H1 (cell line): Measurements from ENCODE around the gene COL27A1. TPM values are rescaled to one million over a fixed set of nuclear protein-coding genes. Genes with fewer than 3 reads are reported as not detected.

Experiments
- CTCF ChIA-PET: fragments of 300-600 bp; sonication (Branson Sonifier 250); formaldehyde crosslinking; loops from one replicate; lab custom pipeline; 2021; ENCODE audit not compliant: partially characterized antibody; lab: Charles Lee
- POLR2A ChIA-PET: fragments of 300-600 bp; sonication (Branson Sonifier 250); formaldehyde crosslinking; loops from one replicate; lab custom pipeline; 2021; ENCODE audit warnings: inconsistent platforms; ENCODE audit not compliant: partially characterized antibody; lab: Charles Lee
- DNase-seq, 2 experiments: peaks; one replicate each; pipeline versions ENCODE4 v3.0.0 to v3.0.0-alpha.2; 2010 to 2022; ENCODE audit warnings: low spot score in 2 of 2, low read depth in 1 of 2, mixed read lengths in 1 of 2
- FAIRE-seq: peaks from 2 replicates; lab custom pipeline; 2011; peaks lifted over from hg19 to GRCh38; lab: Jason Lieb, UNC
- H2AFZ ChIP-seq: 2 replicates; pipeline ENCODE4 v1.8.1; 2012; ENCODE audit warnings: low read length, inconsistent platforms
- H2AK5ac ChIP-seq: 2 replicates; pipeline ENCODE4 v1.6.1; 2013; ENCODE audit warnings: low read depth, low read length
- H2BK120ac ChIP-seq: replicated peaks from 2 replicates; pipeline ENCODE3; 2013; ENCODE audit warnings: low read depth, low read length, inconsistent platforms
- H2BK12ac ChIP-seq: 2 replicates; pipeline ENCODE4 v1.6.1; 2013; ENCODE audit warnings: low read depth, low read length
- H2BK15ac ChIP-seq: 2 replicates; pipeline ENCODE4 v1.6.1; 2013; ENCODE audit warnings: low read length
- H2BK20ac ChIP-seq: 2 replicates; pipeline ENCODE4 v1.6.1; 2013; ENCODE audit warnings: low read length
- H2BK5ac ChIP-seq: 2 replicates; pipeline ENCODE4 v1.6.1; 2013; ENCODE audit warnings: low read depth, low read length
- H3K14ac ChIP-seq: 2 replicates; pipeline ENCODE4 v1.6.1; 2013; ENCODE audit warnings: inconsistent platforms; ENCODE audit not compliant: insufficient read length
- H3K18ac ChIP-seq: 2 replicates; pipeline ENCODE4 v1.6.1; 2013; ENCODE audit warnings: low read length; ENCODE audit errors: extremely low read depth
- H3K23ac ChIP-seq: 2 replicates; pipeline ENCODE4 v1.6.1; 2013; ENCODE audit warnings: inconsistent platforms; ENCODE audit not compliant: insufficient read length
- H3K23me2 ChIP-seq: 2 replicates; pipeline ENCODE4 v1.6.1; 2013; ENCODE audit warnings: low read depth, low read length
- H3K27ac ChIP-seq: 2 replicates; pipeline ENCODE4 v1.6.1; 2011; ENCODE audit warnings: low read depth, low read length, inconsistent platforms
- H3K27me3 ChIP-seq, 4 experiments: replicated peaks in 1 of 4; 1 replicate in 1 of 4; 2 replicates in 3 of 4; pipeline versions ENCODE4 v1.6.1 to v1.8.1; 2011 to 2013; ENCODE audit warnings: low read length in 3 of 4, mild to moderate bottlenecking in 3 of 4, inconsistent platforms in 2 of 4, mixed read lengths in 2 of 4, moderate library complexity in 1 of 4; ENCODE audit not compliant: control insufficient read depth in 3 of 4, insufficient read depth in 3 of 4; ENCODE audit errors: extremely low read depth in 1 of 4
- H3K36me3 ChIP-seq, 4 experiments: 2 replicates each; pipeline versions ENCODE4 v1.6.1 to v1.8.1; 2011 to 2013; ENCODE audit warnings: mild to moderate bottlenecking in 4 of 4, low read length in 3 of 4, moderate library complexity in 2 of 4, control low read depth in 1 of 4, inconsistent platforms in 1 of 4; ENCODE audit not compliant: insufficient read depth in 4 of 4, control insufficient read depth in 2 of 4
- H3K4ac ChIP-seq: replicated peaks from 2 replicates; pipeline ENCODE3; 2013; ENCODE audit warnings: low read length, low read depth, mixed read lengths, inconsistent platforms; ENCODE audit not compliant: insufficient read length
- H3K4me1 ChIP-seq, 4 experiments: replicated peaks in 1 of 4; 1 replicate in 1 of 4; 2 replicates in 3 of 4; pipeline versions ENCODE4 v1.6.1 to v1.8.1; 2011 to 2013; ENCODE audit warnings: low read length in 3 of 4, inconsistent platforms in 2 of 4, mixed read lengths in 1 of 4; ENCODE audit not compliant: insufficient read depth in 4 of 4, control insufficient read depth in 3 of 4
- H3K4me2 ChIP-seq, 2 experiments: 2 replicates each; pipeline versions ENCODE4 v1.6.1 to v1.8.1; 2011 to 2013; ENCODE audit warnings: low read depth in 2 of 2, low read length in 2 of 2, control low read depth in 1 of 2, inconsistent platforms in 1 of 2, mild to moderate bottlenecking in 1 of 2; ENCODE audit not compliant: insufficient read depth in 1 of 2
- H3K4me3 ChIP-seq, 4 experiments: fragments of 200-600, 300-600 bp in 1 of 4; sonication (generic), shearing (Covaris generic), sonication (Bioruptor Twin) in 1 of 4; 2 replicates each; pipeline versions ENCODE4 v1.5.1 to v1.8.1; 2011 to 2016; ENCODE audit warnings: low read length in 4 of 4, low read depth in 3 of 4, control low read depth in 2 of 4, inconsistent platforms in 2 of 4, mild to moderate bottlenecking in 2 of 4, mixed read lengths in 1 of 4, moderate library complexity in 1 of 4; ENCODE audit not compliant: insufficient read depth in 2 of 4; ENCODE audit errors: extremely low read depth in 1 of 4
- H3K56ac ChIP-seq: replicated peaks from 2 replicates; pipeline ENCODE3; 2013; ENCODE audit warnings: low read depth, mild to moderate bottlenecking, mixed read lengths, low read length, inconsistent platforms; ENCODE audit not compliant: insufficient read length
- H3K79me1 ChIP-seq: 2 replicates; pipeline ENCODE4 v1.6.1; 2013; ENCODE audit warnings: low read depth, low read length, control low read depth
- H3K79me2 ChIP-seq, 2 experiments: 2 replicates each; pipeline versions ENCODE4 v1.6.1 to v1.8.1; 2012 to 2013; ENCODE audit warnings: low read length in 2 of 2, mild to moderate bottlenecking in 2 of 2, inconsistent platforms in 1 of 2; ENCODE audit not compliant: insufficient read depth in 2 of 2, control insufficient read depth in 1 of 2
- H3K9ac ChIP-seq, 4 experiments: replicated peaks in 1 of 4; 1 replicate in 1 of 4; 2 replicates in 3 of 4; pipeline versions ENCODE4 v1.6.1 to v1.8.1; 2011 to 2013; ENCODE audit warnings: low read depth in 3 of 4, low read length in 3 of 4, control low read depth in 2 of 4, mild to moderate bottlenecking in 2 of 4, moderate library complexity in 2 of 4, inconsistent platforms in 1 of 4; ENCODE audit errors: extremely low read depth in 1 of 4
- H3K9me3 ChIP-seq, 2 experiments: 2 replicates each; pipeline versions ENCODE4 v1.6.1 to v1.8.1; 2012 to 2013; ENCODE audit warnings: mild to moderate bottlenecking in 2 of 2, moderate library complexity in 2 of 2, control low read depth in 1 of 2, inconsistent platforms in 1 of 2, low read depth in 1 of 2, low read length in 1 of 2, mixed read lengths in 1 of 2; ENCODE audit not compliant: insufficient read depth in 2 of 2
- H4K20me1 ChIP-seq, 2 experiments: replicated peaks in 1 of 2; 2 replicates each; pipeline versions ENCODE3 to v1.8.1; 2011 to 2013; ENCODE audit warnings: inconsistent platforms in 2 of 2, low read length in 2 of 2, mild to moderate bottlenecking in 1 of 2; ENCODE audit not compliant: insufficient read depth in 2 of 2, control insufficient read depth in 1 of 2
- H4K5ac ChIP-seq: 2 replicates; pipeline ENCODE4 v1.6.1; 2013; ENCODE audit warnings: low read length, low read depth, mixed read lengths, inconsistent platforms; ENCODE audit not compliant: insufficient read length
- H4K8ac ChIP-seq: 2 replicates; pipeline ENCODE4 v1.8.0; 2013; ENCODE audit warnings: mild to moderate bottlenecking, moderate library complexity, low read length, inconsistent platforms; ENCODE audit not compliant: insufficient read depth; ENCODE audit errors: extremely low read depth
- H4K91ac ChIP-seq: replicated peaks from 2 replicates; pipeline ENCODE3; 2013; ENCODE audit warnings: low read length, mixed read lengths, inconsistent platforms; ENCODE audit not compliant: insufficient read length
- CBX5 ChIP-seq: fragments of 300-800, 300-1000 bp; sonication (generic); IDR thresholded peaks from 2 replicates; pipeline ENCODE4 v1.7.1; 2016; ENCODE audit warnings: antibody characterized with exemption, low read length, low read depth
- EP300 ChIP-seq, 2 experiments: IDR thresholded peaks; 1 replicate in 1 of 2; 2 replicates in 1 of 2; pipeline ENCODE4 v1.6.1; 2011 to 2012; ENCODE audit warnings: low read depth in 2 of 2, low read length in 2 of 2, mild to moderate bottlenecking in 2 of 2, borderline replicate concordance in 1 of 2, inconsistent platforms in 1 of 2, moderate library complexity in 1 of 2
- GTF2F1 ChIP-seq: IDR thresholded peaks from 2 replicates; pipeline ENCODE4 v1.6.1; 2012; ENCODE audit warnings: low read depth, low read length, improper control_type of control experiment, borderline replicate concordance
- HDAC6 ChIP-seq: IDR thresholded peaks from one replicate; pipeline ENCODE4 v1.7.1; 2012; ENCODE audit warnings: low read depth, mild to moderate bottlenecking, inconsistent platforms, low read length, moderate library complexity
- KDM1A ChIP-seq: fragments of 200-600, 300-600 bp; sonication (generic); IDR thresholded peaks from 2 replicates; pipeline ENCODE4 v1.7.1; 2016; ENCODE audit warnings: mild to moderate bottlenecking, low read length, borderline replicate concordance
- KDM5A ChIP-seq: fragments of 200-600 bp; IDR thresholded peaks from 2 replicates; pipeline ENCODE4 v1.7.1; 2012; ENCODE audit warnings: mild to moderate bottlenecking, low read length, inconsistent platforms, mixed read lengths
- WGBS, 2 experiments: shearing (Covaris generic) in 1 of 2; methylation state at CpG; one replicate each; pipeline versions ENCODE4 v1.1.6 to v1.1.7; 2013 to 2015; ENCODE audit warnings: low lambda C conversion rate in 2 of 2, mixed read lengths in 2 of 2, inconsistent platforms in 1 of 2, low coverage in 1 of 2, missing lambda C conversion rate in 1 of 2; ENCODE audit not compliant: insufficient replicate concordance in 2 of 2, insufficient coverage in 1 of 2, insufficient read length in 1 of 2; ENCODE audit errors: extremely low coverage in 1 of 2, missing lambda C conversion rate in 1 of 2; 5-methylcytosine and 5-hydroxymethylcytosine counted together
- polyA plus RNA-seq, 7 experiments: library from polyadenylated mRNA; depleted of rRNA in 3 of 7; stranded (reverse) in 5 of 7; unstranded in 2 of 7; fragments of >200 nt in 5 of 7; fragments of 200-250 nt in 2 of 7; gene quantifications; 1 replicate in 5 of 7; 2 replicates in 1 of 7; 4 replicates in 1 of 7; pipeline versions ENCODE4 v1.2.1 to v1.2.3, GENCODE V29; 2011 to 2013; ENCODE audit warnings: missing spikeins in 2 of 7, mixed read lengths in 2 of 7
- total RNA-seq: library from RNA; stranded (reverse); fragmentation: NEBNext Ultra II Directional; extraction: Animal tissue kit (Norgen Biotek cat#: 25700); gene quantifications from 2 replicates; pipeline ENCODE4 v1.2.1, GENCODE V29; 2021

Gene COL27A1
- total and polyA plus RNA-seq, 2 of the 8 experiments (the other 6 are each of a cell fraction or from before 2014, with no cell fraction given), result 15.1 to 22.8 TPM

GRCh38 chr9:114190563-114190905, 35.2 kb downstream of the COL27A1 start:
- peaks cover 0 to 1% of the 10 kb centered on the region in 2 experiments for H4K20me1 ChIP-seq
- TF ChIP-seq EP300 (IDR thresholded peaks at IDR 0.05; ENCODE audit: borderline replicate concordance in 1 of 2, low read depth in 2 of 2, low read length in 2 of 2) (no peak), HDAC6 (no peak), KDM1A (no peak), CBX5 (no peak), KDM5A (no peak), GTF2F1 (no peak)
- H3K23ac ChIP-seq, result no peak overlapping the region
- no peak overlapping the region for H3K4me3 ChIP-seq
- H3K9me3 ChIP-seq, result peaks cover 0 to 4% of the 10 kb centered on the region in 2 experiments; a peak in 1 of 4 replicates
- H4K91ac ChIP-seq, result no peak overlapping the region
- no peak overlapping the region for H4K8ac ChIP-seq
- no peak overlapping the region for H3K27ac ChIP-seq
- H2BK5ac ChIP-seq, result no peak overlapping the region
- no peaks in the 10 kb centered on the region for H3K79me2 ChIP-seq
- H2AK5ac ChIP-seq, result no peak overlapping the region
- POLR2A ChIA-PET, result no interaction called here
- no peak overlapping the region for H2BK15ac ChIP-seq
- H3K36me3 ChIP-seq, result peaks cover 0 to 3% (median 0%) of the 10 kb centered on the region in 4 experiments; a peak in 2 of 8 replicates
- H3K79me1 ChIP-seq, result no peaks in the 10 kb centered on the region
- CTCF ChIA-PET, result interaction anchor here (0.8 to 1.2 kb wide), 3 partner anchors 27 to 101 kb away, joined by 3 to 4 read pairs (median 4); no protein-coding TSS in a partner anchor
- FAIRE-seq (no peak), DNase-seq (no peak)
- peaks cover 0 to 2% (median 0%) of the 10 kb centered on the region in 4 experiments; a peak in 1 of 7 replicates for H3K27me3 ChIP-seq
- H4K5ac ChIP-seq, result no peak overlapping the region
- WGBS, 2 experiments, result 90% methylated on average over 1 of the region's 1 CpG; no CpG with 5 or more reads in 1 of the 2 experiments
- no peaks in the 10 kb centered on the region; a peak in 1 of 7 replicates for H3K4me1 ChIP-seq
- no peak overlapping the region for H2BK20ac ChIP-seq
- H3K14ac ChIP-seq, result no peak overlapping the region
- no peak overlapping the region for H2BK120ac ChIP-seq
- no peak overlapping the region for H3K4me2 ChIP-seq
- H3K4ac ChIP-seq, result no peak overlapping the region
- no peaks in the 10 kb centered on the region for H3K23me2 ChIP-seq
- no peak overlapping the region for H2AFZ ChIP-seq
- H3K9ac ChIP-seq, result no peak overlapping the region
- no peak overlapping the region for H3K18ac ChIP-seq
- no peak overlapping the region for H2BK12ac ChIP-seq
- H3K56ac ChIP-seq, result no peak overlapping the region
